GM12891 (cell line): ENCODE results near the gene GRM4.

Source experiments
- PAX5 ChIP-seq: IDR thresholded peaks from 2 replicates; pipeline ENCODE4 v1.6.1; 2011; ENCODE audit warnings: low read length, moderate library complexity, mild to moderate bottlenecking; ENCODE audit not compliant: insufficient read depth, severe bottlenecking
- POLR2A ChIP-seq: IDR thresholded peaks from 2 replicates; pipeline ENCODE4 v1.6.1; 2011; ENCODE audit warnings: low read depth, low read length, control low read depth
- POLR2AphosphoS5 ChIP-seq: IDR thresholded peaks from 2 replicates; pipeline ENCODE4 v1.6.1; 2011; ENCODE audit warnings: low read depth, low read length, control low read depth
- POU2F2 ChIP-seq: IDR thresholded peaks from 2 replicates; pipeline ENCODE4 v1.6.1; 2011; ENCODE audit warnings: low read depth, mild to moderate bottlenecking, control low read depth, low read length, moderate library complexity
- SPI1 ChIP-seq: IDR thresholded peaks from 2 replicates; pipeline ENCODE4 v1.6.1; 2011; ENCODE audit warnings: low read depth, low read length, control low read depth
- TAF1 ChIP-seq: IDR thresholded peaks from 2 replicates; pipeline ENCODE4 v1.6.1; 2011; ENCODE audit warnings: low read depth, low read length, control low read depth

DNA sequence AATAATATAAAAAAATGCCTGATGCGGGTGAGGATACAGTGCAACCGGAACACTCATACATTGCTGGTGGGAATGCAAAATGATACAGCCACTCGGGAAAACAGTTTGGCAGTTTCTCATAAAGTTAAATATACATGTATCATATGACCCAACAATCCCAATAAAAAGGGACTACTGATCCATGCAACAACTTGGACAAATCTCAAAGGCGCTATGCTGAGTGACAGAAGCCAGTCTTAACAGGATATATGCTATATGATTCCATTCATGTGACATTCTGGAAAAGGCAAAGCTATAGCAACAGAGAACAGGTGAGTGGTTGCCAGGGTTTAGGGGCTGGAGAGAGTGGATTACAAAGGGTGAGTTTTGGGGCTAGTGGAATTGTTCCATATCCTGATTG is 171.9 kb downstream of the GRM4 start:
- no peak for TF ChIP-seq POLR2A
- no peak for TF ChIP-seq POLR2AphosphoS5
- TF ChIP-seq PAX5: no peak
- no peak for TF ChIP-seq TAF1
- TF ChIP-seq SPI1: no peak
- TF ChIP-seq POU2F2: no peak
